Hippocampal formation (tissue), 2 donors: Measurements from ENCODE around the gene GAB2.
"Not testable (repeated sequence)": the region's sequence is repeated elsewhere in the genome, so short reads cannot be mapped to it uniquely, and the experiment has no call there.

Experiments
- DNase-seq, 2 donors: peaks; one replicate each; lab custom pipeline; 2025; lab: John Stamatoyannopoulos, UW

The GAB2 gene

GRCh38 chr11:78281511-78281910, 136.1 kb downstream of the GAB2 start:
- DNase-seq: no peak

GRCh38 chr11:78277314-78277994, 140.2 kb downstream of the GAB2 start:
- no peak for DNase-seq

- DNase-seq: no peak
These were observed 141.3 kb downstream of the GAB2 start for GRCh38 chr11:78276311-78276710.

GRCh38 chr11:78274739-78275138, 142.9 kb downstream of the GAB2 start:
- no peak for DNase-seq

- DNase-seq: not testable (repeated sequence)
These were observed 144.9 kb downstream of the GAB2 start for GRCh38 chr11:78272625-78273269.

GRCh38 chr11:78271801-78272200, 145.8 kb downstream of the GAB2 start:
- not testable (repeated sequence) for DNase-seq

- DNase-seq: peak; percentile 35 to 36
These were observed 146.6 kb downstream of the GAB2 start for GRCh38 chr11:78270971-78271370.

GRCh38 chr11:78269806-78270205, 147.8 kb downstream of the GAB2 start:
- no peak for DNase-seq

- DNase-seq: no peak
These were observed 148.8 kb downstream of the GAB2 start for GRCh38 chr11:78268591-78269410.

- DNase-seq: no peak
These were observed 151.2 kb downstream of the GAB2 start for GRCh38 chr11:78266451-78266850.

GRCh38 chr11:78265326-78265725, 152.3 kb downstream of the GAB2 start:
- DNase-seq: no peak

- no peak for DNase-seq
These were observed 154.9 kb downstream of the GAB2 start for GRCh38 chr11:78262691-78263090.

- no peak for DNase-seq
These were observed 155.4 kb downstream of the GAB2 start for GRCh38 chr11:78262238-78262637.

- DNase-seq: no peak
These were observed 155.8 kb downstream of the GAB2 start for GRCh38 chr11:78261828-78262227.

- no peak for DNase-seq
These were observed 156.3 kb downstream of the GAB2 start for GRCh38 chr11:78261367-78261766.

- DNase-seq: no peak
These were observed 157.7 kb downstream of the GAB2 start for GRCh38 chr11:78259777-78260487.

- DNase-seq: no peak
These were observed 160.0 kb downstream of the GAB2 start for GRCh38 chr11:78257654-78258053.

GRCh38 chr11:78256962-78257361, 160.7 kb downstream of the GAB2 start:
- peak in 1 of 2 donors; percentile 35 for DNase-seq

GRCh38 chr11:78255919-78256318, 161.7 kb downstream of the GAB2 start:
- no peak for DNase-seq

GRCh38 chr11:78254268-78254667, 163.4 kb downstream of the GAB2 start:
- no peak for DNase-seq

- no peak for DNase-seq
These were observed 163.8 kb downstream of the GAB2 start for GRCh38 chr11:78253797-78254196.

- no peak for DNase-seq
These were observed 166.4 kb downstream of the GAB2 start for GRCh38 chr11:78251083-78251775.
